Astrocyte of the hippocampus (primary cell): Measurements from ENCODE around the gene ACTN4.

Experiments used
- DNase-seq: peaks from one replicate; pipeline ENCODE4 v3.0.0; 2011; ENCODE audit warnings: low read depth, low spot score

Gene ACTN4

DNA sequence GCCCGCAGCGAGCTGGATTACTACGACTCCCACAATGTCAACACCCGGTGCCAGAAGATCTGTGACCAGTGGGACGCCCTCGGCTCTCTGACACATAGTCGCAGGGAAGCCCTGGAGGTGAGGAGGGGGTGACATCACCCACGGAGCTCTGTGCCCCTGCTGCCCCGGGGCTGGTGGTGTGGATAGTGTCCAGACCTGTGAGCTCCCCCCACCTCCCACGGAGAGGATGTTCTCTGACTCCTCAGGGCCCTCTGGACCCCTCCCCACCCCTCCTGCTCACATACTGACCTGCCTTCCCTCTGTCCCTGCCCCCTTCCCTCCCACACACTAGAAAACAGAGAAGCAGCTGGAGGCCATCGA is 76.1 kb downstream of the ACTN4 start:
- no peak for DNase-seq

DNA sequence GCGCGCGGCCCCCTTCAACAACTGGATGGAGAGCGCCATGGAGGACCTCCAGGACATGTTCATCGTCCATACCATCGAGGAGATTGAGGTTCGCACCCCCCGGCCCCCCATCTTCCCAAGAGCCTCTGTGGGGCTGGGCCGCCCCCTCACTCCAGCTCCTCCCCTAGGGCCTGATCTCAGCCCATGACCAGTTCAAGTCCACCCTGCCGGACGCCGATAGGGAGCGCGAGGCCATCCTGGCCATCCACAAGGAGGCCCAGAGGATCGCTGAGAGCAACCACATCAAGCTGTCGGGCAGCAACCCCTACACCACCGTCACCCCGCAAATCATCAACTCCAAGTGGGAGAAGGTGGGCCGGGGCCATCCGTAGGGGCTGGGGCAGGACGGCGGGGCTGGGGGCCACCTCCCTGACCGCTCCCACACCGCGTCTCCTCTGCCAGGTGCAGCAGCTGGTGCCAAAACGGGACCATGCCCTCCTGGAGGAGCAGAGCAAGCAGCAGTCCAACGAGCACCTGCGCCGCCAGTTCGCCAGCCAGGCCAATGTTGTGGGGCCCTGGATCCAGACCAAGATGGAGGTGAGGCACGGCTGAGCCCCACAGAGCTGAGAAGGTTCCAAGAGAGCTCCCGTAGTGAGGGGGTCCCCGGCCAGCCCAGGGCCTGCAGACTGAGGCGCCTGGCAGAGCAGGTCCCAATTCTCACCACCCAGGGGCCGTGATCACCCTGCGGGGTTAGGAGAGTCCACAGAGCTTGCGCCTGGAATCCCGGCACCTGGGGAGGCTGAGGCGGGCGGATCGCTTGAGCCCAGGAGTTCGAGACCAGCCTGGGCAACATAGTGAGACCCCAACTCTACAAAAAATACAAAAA is 76.8 kb downstream of the ACTN4 start:
- DNase-seq, result no peak

DNA sequence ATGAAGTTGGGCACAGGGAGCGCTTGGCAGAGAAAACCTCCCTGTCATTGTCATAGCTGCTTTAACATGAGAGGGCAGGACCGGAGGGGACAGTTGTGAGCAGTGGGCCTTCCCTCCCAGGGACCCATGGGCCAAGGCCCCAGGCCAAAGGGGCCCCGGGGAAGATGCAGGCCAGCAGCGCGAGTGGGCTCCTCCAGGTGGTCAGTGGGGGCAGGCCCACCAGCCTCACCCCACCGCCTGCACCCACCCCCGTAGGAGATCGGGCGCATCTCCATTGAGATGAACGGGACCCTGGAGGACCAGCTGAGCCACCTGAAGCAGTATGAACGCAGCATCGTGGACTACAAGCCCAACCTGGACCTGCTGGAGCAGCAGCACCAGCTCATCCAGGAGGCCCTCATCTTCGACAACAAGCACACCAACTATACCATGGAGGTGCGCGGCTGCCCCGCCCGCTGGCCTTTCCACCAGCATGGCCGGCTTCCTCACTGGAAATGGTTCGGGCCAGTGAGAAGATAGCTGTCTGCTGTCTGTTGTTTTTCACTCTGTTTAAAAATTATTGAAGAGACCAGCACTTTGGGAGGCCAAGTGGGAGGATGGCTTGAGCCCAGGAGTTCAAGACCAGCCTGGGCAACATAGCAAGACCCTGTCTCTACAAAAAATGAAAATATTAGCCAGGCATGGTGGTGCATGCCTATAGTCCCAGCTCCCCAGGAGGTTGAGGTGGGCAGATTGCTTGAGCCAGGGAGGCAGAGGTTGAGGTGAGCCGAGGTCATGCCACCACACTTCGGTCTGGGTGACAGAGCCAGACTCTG is 78.2 kb downstream of the ACTN4 start:
- no peak for DNase-seq

DNA sequence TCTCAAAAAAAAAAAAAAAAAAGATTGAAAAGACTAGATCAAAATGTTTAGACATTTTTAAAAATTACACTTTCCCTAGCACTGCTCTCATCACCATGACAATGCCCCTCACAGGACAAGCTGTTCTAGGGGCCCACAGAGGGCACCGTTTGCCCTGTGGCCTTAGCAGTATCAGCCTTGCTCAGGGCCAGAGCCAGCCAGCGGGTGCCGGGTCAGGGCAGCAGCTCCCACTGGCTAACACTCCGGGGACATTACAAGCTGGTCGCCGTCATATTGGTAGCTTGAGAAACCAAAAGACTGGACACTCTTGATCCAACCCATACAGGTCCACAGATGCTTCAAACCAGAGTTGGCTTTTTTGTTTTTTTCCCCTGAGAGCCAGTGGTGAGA is 78.8 kb downstream of the ACTN4 start:
- DNase-seq, result no peak

DNA sequence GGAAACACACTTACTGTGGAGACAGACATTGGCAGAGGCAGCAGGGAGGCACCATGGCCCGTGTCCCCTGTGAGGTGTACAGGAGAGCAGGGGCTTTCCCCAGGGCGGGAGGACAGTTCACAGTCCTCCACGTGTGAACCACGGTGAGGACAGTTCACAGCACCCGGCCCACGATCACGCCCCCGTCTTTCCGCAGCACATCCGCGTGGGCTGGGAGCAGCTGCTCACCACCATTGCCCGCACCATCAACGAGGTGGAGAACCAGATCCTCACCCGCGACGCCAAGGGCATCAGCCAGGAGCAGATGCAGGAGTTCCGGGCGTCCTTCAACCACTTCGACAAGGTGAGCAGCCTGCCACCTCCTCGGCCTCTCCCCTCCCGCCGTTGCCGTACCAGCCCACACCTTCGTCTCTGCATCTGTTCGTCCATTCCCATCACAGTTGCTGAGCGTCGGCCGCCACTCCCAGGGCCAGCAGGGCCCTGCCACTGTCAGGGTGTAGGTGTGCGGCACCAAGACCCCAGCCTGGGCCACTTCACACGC is 79.4 kb downstream of the ACTN4 start:
- DNase-seq, result no peak

DNA sequence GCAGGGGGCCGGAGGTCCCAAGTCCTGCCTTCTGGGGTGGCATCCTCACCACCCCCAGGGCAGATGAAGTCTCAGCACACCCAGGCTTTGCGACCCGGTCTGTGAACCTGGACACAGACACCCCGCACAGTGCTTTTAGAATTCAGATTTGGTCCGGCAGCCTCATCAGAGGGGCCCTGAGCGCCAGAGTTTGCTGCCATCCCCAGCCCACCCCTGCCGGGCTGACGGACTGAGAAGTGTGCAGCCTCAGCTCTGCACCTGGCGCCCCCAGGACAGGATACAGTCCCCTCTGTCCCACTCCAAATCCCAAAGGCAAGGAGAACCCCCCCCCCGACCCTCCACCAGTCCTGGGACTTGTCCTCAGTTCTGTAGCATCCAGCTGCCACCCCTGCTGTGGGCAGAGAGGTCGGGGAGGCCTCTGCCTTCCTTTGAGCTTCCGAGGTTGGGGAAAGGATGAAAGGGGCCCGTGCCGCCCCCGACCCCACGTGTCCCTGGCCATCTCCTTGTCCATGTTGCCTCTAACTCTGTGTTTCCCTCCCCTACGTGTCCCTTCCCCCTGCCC is 79.9 kb downstream of the ACTN4 start:
- no peak for DNase-seq

DNA sequence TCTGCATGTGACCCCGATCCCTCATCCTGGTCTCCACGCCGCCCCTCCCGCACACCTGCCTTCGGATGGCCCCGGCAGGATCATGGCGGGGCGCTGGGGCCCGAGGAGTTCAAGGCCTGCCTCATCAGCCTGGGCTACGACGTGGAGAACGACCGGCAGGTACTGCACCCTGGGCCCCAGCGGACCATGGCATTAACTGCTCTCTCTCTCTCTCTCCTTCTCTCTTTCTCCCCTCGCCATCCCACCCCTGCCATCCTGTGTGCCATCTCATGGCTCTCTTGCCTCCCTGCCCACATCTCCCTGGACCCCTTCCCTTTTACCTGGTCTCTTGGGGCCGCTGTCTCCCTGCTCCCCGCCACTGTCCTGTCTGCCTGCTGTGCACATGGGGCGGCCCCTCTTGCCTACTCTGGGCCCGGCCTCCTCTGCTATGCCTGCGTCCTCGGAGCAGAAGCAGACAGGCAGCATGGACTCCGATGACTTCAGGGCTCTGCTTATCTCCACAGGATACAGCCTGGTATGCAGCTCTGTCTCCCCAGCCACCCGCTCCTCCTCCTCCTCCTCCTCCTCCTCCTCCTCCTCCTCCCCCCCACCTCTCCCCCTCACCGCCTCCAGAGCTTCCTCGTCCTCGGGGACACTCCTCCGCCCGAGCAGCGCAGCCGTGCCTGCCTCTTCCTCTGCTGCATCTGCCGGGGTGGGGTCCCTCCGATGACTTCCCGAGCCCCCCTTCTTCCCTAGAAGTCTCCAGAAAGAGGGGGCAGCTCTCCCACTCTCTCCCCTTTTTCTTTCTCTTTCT is 80.6 kb downstream of the ACTN4 start:
- no peak for DNase-seq

DNA sequence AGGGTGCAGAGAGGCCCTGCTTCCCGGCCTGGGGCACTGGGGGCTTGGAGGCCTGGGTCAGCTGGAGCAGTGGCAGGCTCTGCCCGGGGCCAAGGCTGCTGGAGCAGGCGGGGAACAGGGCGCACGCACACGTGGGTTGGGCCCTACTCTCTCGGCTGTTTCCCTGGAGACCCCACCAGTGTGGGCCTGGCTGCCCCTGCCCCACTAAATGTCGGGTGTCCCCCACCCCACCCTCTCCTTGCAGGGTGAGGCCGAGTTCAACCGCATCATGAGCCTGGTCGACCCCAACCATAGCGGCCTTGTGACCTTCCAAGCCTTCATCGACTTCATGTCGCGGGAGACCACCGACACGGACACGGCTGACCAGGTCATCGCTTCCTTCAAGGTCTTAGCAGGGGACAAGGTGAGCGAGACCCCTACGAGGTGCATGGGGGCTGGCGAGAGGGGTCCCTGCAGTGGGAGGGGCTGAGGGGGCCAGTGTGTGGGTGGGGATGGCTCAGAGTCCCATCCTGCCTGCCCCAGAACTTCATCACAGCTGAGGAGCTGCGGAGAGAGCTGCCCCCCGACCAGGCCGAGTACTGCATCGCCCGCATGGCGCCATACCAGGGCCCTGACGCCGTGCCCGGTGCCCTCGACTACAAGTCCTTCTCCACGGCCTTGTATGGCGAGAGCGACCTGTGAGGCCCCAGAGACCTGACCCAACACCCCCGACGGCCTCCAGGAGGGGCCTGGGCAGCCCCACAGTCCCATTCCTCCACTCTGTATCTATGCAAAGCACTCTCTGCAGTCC is 81.5 kb downstream of the ACTN4 start:
- no peak for DNase-seq

DNA sequence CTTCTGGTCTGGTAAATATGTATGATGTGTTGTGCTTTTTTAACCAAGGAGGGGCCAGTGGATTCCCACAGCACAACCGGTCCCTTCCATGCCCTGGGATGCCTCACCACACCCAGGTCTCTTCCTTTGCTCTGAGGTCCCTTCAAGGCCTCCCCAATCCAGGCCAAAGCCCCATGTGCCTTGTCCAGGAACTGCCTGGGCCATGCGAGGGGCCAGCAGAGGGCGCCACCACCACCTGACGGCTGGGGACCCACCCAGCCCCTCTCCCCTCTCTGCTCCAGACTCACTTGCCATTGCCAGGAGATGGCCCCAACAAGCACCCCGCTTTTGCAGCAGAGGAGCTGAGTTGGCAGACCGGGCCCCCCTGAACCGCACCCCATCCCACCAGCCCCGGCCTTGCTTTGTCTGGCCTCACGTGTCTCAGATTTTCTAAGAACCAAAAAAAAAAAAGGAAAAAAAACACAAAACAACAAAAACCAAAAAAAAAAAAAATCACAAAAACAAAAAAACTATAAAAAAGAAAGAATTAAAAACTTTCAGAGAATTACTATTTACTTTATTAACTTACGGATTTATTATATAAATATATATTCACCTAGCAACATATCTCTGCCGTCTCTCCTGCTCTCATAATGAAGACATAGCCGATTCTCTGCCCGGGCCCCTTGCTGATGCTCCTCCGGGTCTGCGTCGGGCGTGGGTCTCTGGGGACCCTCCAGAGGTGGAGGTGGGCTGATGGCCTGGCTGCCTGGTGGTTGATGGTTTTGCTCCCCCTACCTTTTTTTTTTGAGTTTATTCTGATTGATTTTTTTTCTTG is 82.4 kb downstream of the ACTN4 start:
- peak; percentile 74 for DNase-seq

DNA sequence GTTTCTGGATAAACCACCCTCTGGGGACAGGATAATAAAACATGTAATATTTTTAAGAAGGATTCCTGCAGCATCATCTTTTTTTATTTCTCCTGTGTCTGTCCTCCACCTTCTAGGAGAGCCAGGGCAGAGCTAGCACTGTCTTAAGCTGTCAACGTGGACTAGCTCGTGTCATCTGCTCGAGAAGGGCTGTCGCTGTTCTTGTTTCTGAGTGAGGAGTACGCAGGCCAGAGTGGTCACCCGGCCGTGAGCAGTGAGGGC is 83.0 kb downstream of the ACTN4 start:
- no peak for DNase-seq

DNA sequence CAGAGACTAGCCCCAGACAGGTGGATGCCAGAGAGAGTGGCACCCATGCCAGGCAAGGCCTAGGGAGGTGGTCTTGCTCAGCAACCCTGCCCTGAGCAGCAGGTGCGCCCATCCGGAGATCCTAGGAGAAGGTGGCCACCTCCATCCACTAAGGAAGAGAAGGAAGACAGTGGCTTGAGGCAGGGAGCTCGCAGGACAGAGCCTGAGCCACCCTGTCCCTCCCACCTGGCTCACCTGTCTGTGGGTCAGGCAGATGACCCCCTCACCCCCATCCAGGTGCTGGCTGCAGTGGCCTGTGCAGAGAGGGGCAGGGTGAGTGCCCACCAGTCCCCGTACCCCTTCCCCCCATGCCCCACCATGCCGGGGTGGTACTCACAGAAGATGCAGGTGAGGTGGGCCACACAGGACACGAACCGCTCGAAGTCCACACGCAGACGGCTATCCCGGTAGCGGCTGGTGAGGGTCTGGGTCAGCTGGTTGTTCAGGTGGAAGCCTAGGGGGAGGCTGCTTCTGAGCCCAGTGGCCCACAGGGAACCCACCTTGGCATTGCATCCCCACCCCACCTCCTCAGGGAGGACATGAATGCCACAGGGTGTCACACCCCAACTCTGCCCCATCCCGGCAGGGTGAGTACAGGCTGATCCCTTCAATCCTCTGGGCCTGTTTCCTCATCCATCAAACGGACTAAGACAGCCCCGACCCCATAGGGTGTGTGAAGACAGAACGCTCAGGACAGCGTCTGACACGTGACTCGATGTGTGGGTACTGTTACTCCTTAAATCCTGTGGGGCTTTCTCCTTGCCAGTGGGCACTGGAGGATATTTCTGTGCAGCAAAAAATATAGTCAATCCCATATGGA is 83.5 kb downstream of the ACTN4 start:
- no peak for DNase-seq

DNA sequence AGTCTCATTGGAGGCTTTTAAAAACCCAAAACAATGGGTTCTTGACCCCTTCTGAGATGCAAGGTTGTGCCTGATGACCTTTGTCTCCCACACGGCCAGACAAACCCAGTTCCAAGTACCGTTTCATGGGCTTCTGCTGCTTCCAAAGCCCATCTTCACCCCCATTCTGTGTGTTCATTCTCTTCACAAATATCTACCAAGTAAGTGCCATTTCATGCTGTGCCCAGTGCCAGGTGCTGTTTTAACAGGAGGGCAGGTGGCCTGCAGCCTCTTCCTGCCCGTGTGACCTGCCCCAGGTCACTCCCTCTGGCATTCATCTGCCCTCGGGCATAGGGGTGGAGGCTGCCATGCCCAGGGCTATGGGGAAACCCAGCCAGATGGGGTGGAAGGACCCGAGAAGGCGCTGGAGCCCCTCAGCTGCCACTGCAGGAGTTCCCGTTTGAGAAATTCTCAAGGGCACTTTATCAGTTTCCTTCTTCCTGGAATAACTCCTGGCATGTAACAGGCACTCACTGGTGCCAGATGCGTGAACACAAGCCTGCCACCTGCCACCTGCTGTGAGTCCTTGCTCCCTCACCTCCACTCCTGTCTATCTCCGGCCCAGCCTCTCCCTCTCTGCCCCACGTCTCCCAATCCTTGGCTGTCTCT is 84.3 kb downstream of the ACTN4 start:
- no peak for DNase-seq

DNA sequence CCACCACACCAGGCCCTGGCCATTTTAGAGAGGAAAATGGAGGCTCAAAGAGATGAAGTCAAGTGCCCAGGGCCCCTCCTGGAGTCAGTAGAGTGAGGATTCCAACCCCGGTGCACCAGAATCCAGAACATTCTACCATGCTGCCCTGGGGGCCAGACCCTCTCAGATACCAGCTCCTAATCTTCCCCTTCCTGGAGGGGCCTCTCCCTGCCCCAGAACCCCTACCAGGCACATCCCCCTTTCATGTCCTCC is 85.7 kb downstream of the ACTN4 start:
- no peak for DNase-seq

DNA sequence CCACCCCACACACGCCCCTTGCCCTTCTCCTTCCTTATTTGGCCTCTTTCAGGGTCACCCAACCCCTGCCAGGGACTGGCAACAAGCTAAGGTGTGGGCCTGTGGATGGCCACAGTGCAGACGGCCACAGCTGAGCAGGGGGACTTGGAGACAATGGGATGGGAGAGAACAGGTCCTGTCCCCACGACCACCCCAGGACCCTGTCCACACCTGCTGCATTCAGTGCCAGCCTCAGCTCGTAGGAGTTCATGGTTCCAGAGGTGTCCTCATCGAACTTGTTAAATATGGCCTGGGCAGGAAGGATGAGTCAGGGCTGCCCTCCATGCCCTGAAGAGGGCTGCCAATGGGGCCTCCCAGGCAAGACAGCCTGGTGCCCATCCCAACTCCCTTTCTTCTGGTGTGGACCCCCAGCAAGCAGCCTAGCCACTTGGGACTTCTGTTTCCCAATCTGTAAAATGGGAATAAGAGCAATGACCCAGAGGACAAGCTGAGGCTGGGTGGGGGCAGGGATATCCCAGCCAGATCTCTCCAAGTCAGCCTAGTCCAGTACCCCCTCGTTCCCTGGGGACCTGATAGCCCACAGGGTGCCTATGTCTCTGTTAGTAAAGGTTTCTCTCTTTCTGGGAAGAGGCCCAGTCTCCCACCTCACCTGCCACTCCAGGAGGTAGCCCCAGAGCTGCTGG is 86.2 kb downstream of the ACTN4 start:
- peak; percentile 23 for DNase-seq

DNA sequence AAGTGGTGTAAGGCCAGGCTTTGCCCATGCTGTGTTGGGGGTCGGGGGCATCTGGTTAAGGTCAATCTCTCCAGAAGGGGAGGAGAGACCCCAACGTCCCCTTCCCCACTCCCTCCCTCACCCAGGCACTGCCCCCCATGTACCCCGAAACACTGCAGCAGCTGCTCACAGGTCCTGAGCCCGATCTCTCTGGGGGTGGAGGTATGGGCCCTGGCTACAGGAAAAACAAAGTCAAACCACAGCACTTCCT is 86.7 kb downstream of the ACTN4 start:
- DNase-seq, result no peak

DNA sequence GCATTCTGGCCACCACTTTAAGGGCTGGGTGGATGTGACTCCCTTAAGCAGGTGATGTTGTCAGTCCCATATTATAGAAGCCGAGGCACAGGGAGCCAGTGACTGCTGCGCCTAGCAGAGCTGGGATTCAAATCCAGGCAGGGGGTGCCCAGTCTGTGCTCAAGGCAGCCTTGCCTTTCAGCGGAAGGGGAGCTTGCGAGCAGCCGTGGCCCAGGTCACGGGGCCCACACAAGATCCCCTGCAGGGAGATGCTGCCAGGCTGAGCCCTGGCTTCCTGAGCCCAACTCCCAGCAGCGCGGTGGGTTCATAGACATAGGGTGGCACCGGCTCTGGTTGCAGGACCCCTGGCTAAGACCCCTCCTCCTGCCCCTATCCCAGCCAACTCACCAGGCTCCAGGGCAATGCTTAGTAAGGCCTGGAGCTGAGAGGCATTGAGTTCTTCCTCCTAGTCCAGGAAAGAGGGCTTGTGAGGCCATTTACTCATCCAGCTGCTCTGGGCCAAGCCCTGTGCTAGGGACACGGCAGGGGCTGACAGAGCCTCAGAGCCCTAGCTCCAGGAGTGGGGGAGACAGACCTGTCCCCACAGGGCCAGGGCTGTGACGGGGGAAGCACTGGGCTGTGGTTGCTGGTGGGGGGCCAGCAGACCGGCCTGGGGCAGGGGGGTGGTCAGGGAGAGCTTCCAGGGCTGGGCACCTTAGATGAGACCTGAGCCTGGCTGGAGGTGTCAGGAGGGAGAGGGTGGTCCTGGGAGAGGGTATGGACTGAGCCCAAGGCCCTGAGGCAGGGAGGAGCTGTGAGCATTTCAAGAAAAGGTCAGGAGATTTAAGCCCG is 87.2 kb downstream of the ACTN4 start:
- DNase-seq, result peak; percentile 44

DNA sequence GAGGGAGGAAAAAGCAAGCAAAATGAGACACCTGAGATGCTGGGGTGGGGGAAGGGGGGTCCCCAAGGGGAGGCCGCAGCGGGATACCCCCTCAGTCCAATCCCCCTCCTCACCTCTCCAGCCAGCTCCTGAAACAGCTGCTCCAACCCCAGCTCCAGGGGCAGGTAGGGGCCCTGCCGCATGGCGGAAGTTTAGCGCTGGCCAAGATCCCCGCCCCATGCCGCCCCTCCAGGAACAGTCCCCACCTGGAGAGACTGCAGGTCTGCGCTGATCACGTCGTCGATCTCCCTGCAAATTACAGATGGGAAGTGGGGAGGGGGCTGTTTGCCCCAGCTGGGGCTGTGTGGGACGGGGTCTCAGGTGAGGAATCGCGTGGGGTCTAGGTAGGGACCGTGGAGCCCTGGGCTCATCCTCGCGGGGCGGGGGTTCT is 87.8 kb downstream of the ACTN4 start:
- peak; percentile 53 for DNase-seq

DNA sequence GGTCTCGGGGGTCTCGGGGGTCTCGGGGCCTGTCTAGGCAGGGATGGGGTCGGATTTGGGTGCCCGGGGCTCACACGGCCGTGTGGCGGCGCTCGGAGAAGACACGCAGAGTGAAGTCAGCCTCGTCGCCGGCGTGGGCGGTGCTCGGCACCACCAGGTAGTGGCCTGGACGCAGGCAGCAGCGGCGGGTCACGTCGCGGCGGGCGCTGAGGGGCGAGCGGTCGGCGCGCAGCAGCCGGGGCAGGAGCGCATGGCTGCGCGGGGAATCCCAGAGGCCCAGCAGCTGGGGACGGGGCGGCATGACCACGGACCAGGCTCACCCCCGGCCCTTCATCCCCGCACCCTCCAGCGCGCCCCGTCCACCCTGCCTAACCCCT is 88.6 kb downstream of the ACTN4 start:
- peak; percentile 70 for DNase-seq
